SK-N-SH (cell line): ENCODE measurements around the gene MYO5C. TPM values are rescaled to one million over a fixed set of nuclear protein-coding genes. Genes with fewer than 3 reads are reported as not detected.

Experiments
- CTCF ChIA-PET: fragments of 300-600, 350-600 bp; formaldehyde crosslinking; extraction: SDS; loops from one replicate; lab custom pipeline; 2021; lab: Yijun Ruan, JAX
- POLR2A ChIA-PET: fragments of 350-600 bp; sonication (Branson Sonifier 250); formaldehyde crosslinking; extraction: SDS; loops from one replicate; lab custom pipeline; 2020; ENCODE audit warnings: antibody characterized with exemption, inconsistent platforms; lab: Yijun Ruan, JAX
- DNase-seq: peaks from one replicate; pipeline ENCODE4 v3.0.0; 2012
- H2AFZ ChIP-seq: fragments of 200-600 bp; sonication (generic); 2 replicates; pipeline ENCODE4 v1.8.1; 2016; ENCODE audit warnings: antibody characterized with exemption, mild to moderate bottlenecking, low read depth
- H3F3A ChIP-seq: fragments of 200-600 bp; sonication (generic); replicated peaks from 2 replicates; pipeline ENCODE3; 2016; ENCODE audit warnings: antibody characterized with exemption, mild to moderate bottlenecking; ENCODE audit not compliant: insufficient read depth
- H3K27ac ChIP-seq, 2 experiments: fragments of 200-500 bp in 1 of 2; fragments of 200-600 bp in 1 of 2; sonication (Bioruptor generic) in 1 of 2; sonication (generic), shearing (Covaris generic) in 1 of 2; 2 replicates each; pipeline versions ENCODE4 v1.5.1 to v1.6.1; 2014 to 2016; ENCODE audit warnings: low read depth in 2 of 2, inconsistent platforms in 1 of 2, low read length in 1 of 2, mild to moderate bottlenecking in 1 of 2, mixed read lengths in 1 of 2
- H3K27me3 ChIP-seq: fragments of 200-600 bp; sonication (generic), shearing (Covaris generic); 2 replicates; pipeline ENCODE4 v1.6.1; 2016; ENCODE audit warnings: mixed run types; ENCODE audit not compliant: insufficient read depth
- H3K36me3 ChIP-seq, 2 experiments: fragments of 200-500 bp in 1 of 2; fragments of 200-600 bp in 1 of 2; sonication (Bioruptor generic) in 1 of 2; sonication (generic) in 1 of 2; replicated peaks in 1 of 2; 2 replicates each; pipeline versions ENCODE3 to v1.5.1; 2014 to 2016; ENCODE audit warnings: low read length in 1 of 2, mild to moderate bottlenecking in 1 of 2; ENCODE audit not compliant: insufficient read depth in 2 of 2, control insufficient read depth in 1 of 2
- H3K4me1 ChIP-seq, 2 experiments: fragments of 200-500 bp in 1 of 2; fragments of 200-600 bp in 1 of 2; sonication (Bioruptor generic) in 1 of 2; sonication (generic), shearing (Covaris generic) in 1 of 2; 2 replicates each; pipeline versions ENCODE4 v1.5.1 to v1.6.1; 2014 to 2016; ENCODE audit warnings: low read depth in 1 of 2, low read length in 1 of 2, mixed run types in 1 of 2; ENCODE audit not compliant: insufficient read depth in 2 of 2, control insufficient read depth in 1 of 2
- H3K4me2 ChIP-seq: fragments of 200-600 bp; sonication (generic), shearing (Covaris generic); 2 replicates; pipeline ENCODE4 v1.6.1; 2017; ENCODE audit warnings: mixed run types
- H3K4me3 ChIP-seq, 2 experiments: fragments of 200-500 bp in 1 of 2; fragments of 200-600 bp in 1 of 2; sonication (Bioruptor generic) in 1 of 2; sonication (generic), shearing (Covaris generic) in 1 of 2; 2 replicates each; pipeline versions ENCODE4 v1.5.1 to v1.8.1; 2014 to 2016; ENCODE audit warnings: low read depth in 2 of 2, inconsistent platforms in 1 of 2, low read length in 1 of 2, mild to moderate bottlenecking in 1 of 2, mixed read lengths in 1 of 2, moderate library complexity in 1 of 2
- H3K79me2 ChIP-seq: fragments of 200-600 bp; sonication (generic); 2 replicates; pipeline ENCODE4 v1.8.1; 2017; ENCODE audit warnings: mild to moderate bottlenecking; ENCODE audit not compliant: insufficient read depth
- H3K9ac ChIP-seq: fragments of 200-600 bp; sonication (generic); 2 replicates; pipeline ENCODE4 v1.6.1; 2017; ENCODE audit warnings: mixed run types
- H3K9me2 ChIP-seq: fragments of 200-600 bp; sonication (generic); 2 replicates; pipeline ENCODE4 v1.6.1; 2017; ENCODE audit warnings: mixed run types
- H3K9me3 ChIP-seq: fragments of 200-600 bp; sonication (generic); 2 replicates; pipeline ENCODE4 v1.6.1; 2017; ENCODE audit warnings: mixed run types, mild to moderate bottlenecking, moderate library complexity
- H4K20me1 ChIP-seq: fragments of 200-600 bp; sonication (generic); 2 replicates; pipeline ENCODE4 v1.6.1; 2017; ENCODE audit warnings: mild to moderate bottlenecking, mixed run types; ENCODE audit not compliant: insufficient read depth
- ELF1 ChIP-seq: IDR thresholded peaks from 2 replicates; pipeline ENCODE4 v1.4.0; 2012
- EP300 ChIP-seq, 2 experiments: IDR thresholded peaks; 2 replicates each; pipeline versions ENCODE4 v1.4.0 to v1.6.1; 2012; ENCODE audit warnings: borderline replicate concordance in 1 of 2, low read depth in 1 of 2, low read length in 1 of 2
- EZH2phosphoT487 ChIP-seq: fragments of 200-600 bp; sonication (generic); IDR thresholded peaks from 2 replicates; pipeline ENCODE4 v1.6.1; 2017; ENCODE audit warnings: low read depth, mixed run types, mild to moderate bottlenecking, antibody characterized with exemption, moderate library complexity, borderline replicate concordance
- FOXM1 ChIP-seq: IDR thresholded peaks from 2 replicates; pipeline ENCODE4 v1.4.0; 2012; ENCODE audit warnings: low read depth, mild to moderate bottlenecking
- GATA2 ChIP-seq: sonication (generic); formaldehyde crosslinking; IDR thresholded peaks from 2 replicates; pipeline ENCODE4 v1.5.0; 2020; ENCODE audit warnings: mild to moderate bottlenecking, missing genetic modification reagents
- MAX ChIP-seq: IDR thresholded peaks from 2 replicates; pipeline ENCODE4 v1.4.0; 2012; ENCODE audit warnings: low read depth
- NFIC ChIP-seq: IDR thresholded peaks from 2 replicates; pipeline ENCODE4 v1.4.0; 2012; ENCODE audit warnings: borderline replicate concordance
- PBX3 ChIP-seq: IDR thresholded peaks from 2 replicates; pipeline ENCODE4; 2012
- POLR2AphosphoS5 ChIP-seq: IDR thresholded peaks from 2 replicates; pipeline ENCODE4 v1.6.1; 2012; ENCODE audit warnings: low read depth, low read length
- RAD21 ChIP-seq: IDR thresholded peaks from 2 replicates; pipeline ENCODE4 v1.6.1; 2012; ENCODE audit warnings: mild to moderate bottlenecking, low read length
- RXRA ChIP-seq: IDR thresholded peaks from 2 replicates; pipeline ENCODE4 v1.4.0; 2012; ENCODE audit warnings: low read depth, mild to moderate bottlenecking, borderline replicate concordance
- SMC3 ChIP-seq: IDR thresholded peaks from 2 replicates; pipeline ENCODE4 v1.6.1; 2012; ENCODE audit warnings: low read depth, low read length, improper control_type of control experiment
- TAF1 ChIP-seq: IDR thresholded peaks from 2 replicates; pipeline ENCODE4 v1.6.1; 2012; ENCODE audit warnings: low read depth, mild to moderate bottlenecking, low read length, moderate library complexity, borderline replicate concordance
- TCF12 ChIP-seq: IDR thresholded peaks from 2 replicates; pipeline ENCODE4 v1.4.0; 2012
- USF2 ChIP-seq: fragments of 150-350 bp; IDR thresholded peaks from 2 replicates; pipeline ENCODE4 v1.6.1; 2017; ENCODE audit warnings: antibody characterized with exemption, low read length, low read depth, borderline replicate concordance
- YY1 ChIP-seq: IDR thresholded peaks from 2 replicates; pipeline ENCODE4 v1.4.0; 2012; ENCODE audit warnings: low read depth, mild to moderate bottlenecking
- WGBS: methylation state at CpG from one replicate; pipeline ENCODE4 v1.1.6; 2017; ENCODE audit warnings: low lambda C conversion rate; 5-methylcytosine and 5-hydroxymethylcytosine counted together
- polyA plus RNA-seq, 3 experiments: library from polyadenylated mRNA; depleted of rRNA; stranded (reverse); fragments of >200 nt; gene quantifications; 2 replicates each; pipeline ENCODE4 v1.2.3, GENCODE V29; 2012
- TF ChIP-seq, protein P1 (sequence below): IDR thresholded peaks from 2 replicates; pipeline ENCODE4 v1.6.1; 2012; ENCODE audit warnings: mild to moderate bottlenecking, low read depth, low read length, moderate library complexity
- TF ChIP-seq, protein P2 (sequence below): IDR thresholded peaks from 2 replicates; pipeline ENCODE4 v1.4.0; 2012; ENCODE audit warnings: low read depth, borderline replicate concordance
- TF ChIP-seq, protein P3 (sequence below): fragments of 150-350 bp; IDR thresholded peaks from 2 replicates; pipeline ENCODE4 v1.6.1; 2016; ENCODE audit warnings: mild to moderate bottlenecking, low read depth, low read length

MYO5C gene
- polyA plus RNA-seq, 1 of the 3 experiments (the other 2 are of a cell fraction) = 0.99 TPM

- no peak overlapping the region for H3K9ac ChIP-seq
- ChIA-PET POLR2A (no interaction called here), CTCF (interaction anchor here (0.6 to 1.0 kb wide), 2 partner anchors 22 to 66 kb away, joined by 3 to 4 read pairs; no protein-coding TSS in a partner anchor)
- no peaks in the 10 kb centered on the region for H3K36me3 ChIP-seq
- H3K4me1 ChIP-seq = peaks cover 0 to 5% of the 10 kb centered on the region in 2 experiments; a peak in 1 of 4 replicates
- H4K20me1 ChIP-seq = no peaks in the 10 kb centered on the region
- DNase-seq = no peak
- no peak overlapping the region for H3K27ac ChIP-seq
- 86% methylated on average over 7 of the region's 7 CpGs for WGBS
- peaks cover 3% of the 10 kb centered on the region for H3F3A ChIP-seq
- no peak overlapping the region for H2AFZ ChIP-seq
- no peak overlapping the region for H3K4me2 ChIP-seq
- no peak for TF ChIP-seq USF2
- no peak for TF ChIP-seq RAD21
- TF ChIP-seq, protein P1, sequence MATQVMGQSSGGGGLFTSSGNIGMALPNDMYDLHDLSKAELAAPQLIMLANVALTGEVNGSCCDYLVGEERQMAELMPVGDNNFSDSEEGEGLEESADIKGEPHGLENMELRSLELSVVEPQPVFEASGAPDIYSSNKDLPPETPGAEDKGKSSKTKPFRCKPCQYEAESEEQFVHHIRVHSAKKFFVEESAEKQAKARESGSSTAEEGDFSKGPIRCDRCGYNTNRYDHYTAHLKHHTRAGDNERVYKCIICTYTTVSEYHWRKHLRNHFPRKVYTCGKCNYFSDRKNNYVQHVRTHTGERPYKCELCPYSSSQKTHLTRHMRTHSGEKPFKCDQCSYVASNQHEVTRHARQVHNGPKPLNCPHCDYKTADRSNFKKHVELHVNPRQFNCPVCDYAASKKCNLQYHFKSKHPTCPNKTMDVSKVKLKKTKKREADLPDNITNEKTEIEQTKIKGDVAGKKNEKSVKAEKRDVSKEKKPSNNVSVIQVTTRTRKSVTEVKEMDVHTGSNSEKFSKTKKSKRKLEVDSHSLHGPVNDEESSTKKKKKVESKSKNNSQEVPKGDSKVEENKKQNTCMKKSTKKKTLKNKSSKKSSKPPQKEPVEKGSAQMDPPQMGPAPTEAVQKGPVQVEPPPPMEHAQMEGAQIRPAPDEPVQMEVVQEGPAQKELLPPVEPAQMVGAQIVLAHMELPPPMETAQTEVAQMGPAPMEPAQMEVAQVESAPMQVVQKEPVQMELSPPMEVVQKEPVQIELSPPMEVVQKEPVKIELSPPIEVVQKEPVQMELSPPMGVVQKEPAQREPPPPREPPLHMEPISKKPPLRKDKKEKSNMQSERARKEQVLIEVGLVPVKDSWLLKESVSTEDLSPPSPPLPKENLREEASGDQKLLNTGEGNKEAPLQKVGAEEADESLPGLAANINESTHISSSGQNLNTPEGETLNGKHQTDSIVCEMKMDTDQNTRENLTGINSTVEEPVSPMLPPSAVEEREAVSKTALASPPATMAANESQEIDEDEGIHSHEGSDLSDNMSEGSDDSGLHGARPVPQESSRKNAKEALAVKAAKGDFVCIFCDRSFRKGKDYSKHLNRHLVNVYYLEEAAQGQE = no peak
- no peak for TF ChIP-seq RXRA
- TF ChIP-seq GATA2 (CRISPR knock-in tag) = no peak
- TF ChIP-seq FOXM1 = no peak
- TF ChIP-seq TAF1 = no peak
- no peak for TF ChIP-seq EZH2phosphoT487
- no peak for TF ChIP-seq POLR2AphosphoS5
- TF ChIP-seq EP300 (IDR thresholded peaks at IDR 0.05; ENCODE audit: borderline replicate concordance in 1 of 2, low read depth in 1 of 2, low read length in 1 of 2) = no peak
- no peak for TF ChIP-seq ELF1
- no peak for TF ChIP-seq SMC3
- TF ChIP-seq MAX = no peak
- no peak for TF ChIP-seq YY1
- TF ChIP-seq, protein P2, sequence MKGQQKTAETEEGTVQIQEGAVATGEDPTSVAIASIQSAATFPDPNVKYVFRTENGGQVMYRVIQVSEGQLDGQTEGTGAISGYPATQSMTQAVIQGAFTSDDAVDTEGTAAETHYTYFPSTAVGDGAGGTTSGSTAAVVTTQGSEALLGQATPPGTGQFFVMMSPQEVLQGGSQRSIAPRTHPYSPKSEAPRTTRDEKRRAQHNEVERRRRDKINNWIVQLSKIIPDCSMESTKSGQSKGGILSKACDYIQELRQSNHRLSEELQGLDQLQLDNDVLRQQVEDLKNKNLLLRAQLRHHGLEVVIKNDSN = no peak
- TF ChIP-seq TCF12 = no peak
- TF ChIP-seq PBX3 = no peak
- TF ChIP-seq, protein P3, sequence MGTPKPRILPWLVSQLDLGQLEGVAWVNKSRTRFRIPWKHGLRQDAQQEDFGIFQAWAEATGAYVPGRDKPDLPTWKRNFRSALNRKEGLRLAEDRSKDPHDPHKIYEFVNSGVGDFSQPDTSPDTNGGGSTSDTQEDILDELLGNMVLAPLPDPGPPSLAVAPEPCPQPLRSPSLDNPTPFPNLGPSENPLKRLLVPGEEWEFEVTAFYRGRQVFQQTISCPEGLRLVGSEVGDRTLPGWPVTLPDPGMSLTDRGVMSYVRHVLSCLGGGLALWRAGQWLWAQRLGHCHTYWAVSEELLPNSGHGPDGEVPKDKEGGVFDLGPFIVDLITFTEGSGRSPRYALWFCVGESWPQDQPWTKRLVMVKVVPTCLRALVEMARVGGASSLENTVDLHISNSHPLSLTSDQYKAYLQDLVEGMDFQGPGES = no peak
- no peak for TF ChIP-seq NFIC
- no peaks in the 10 kb centered on the region for H3K27me3 ChIP-seq
- no peaks in the 10 kb centered on the region for H3K9me2 ChIP-seq
- H3K79me2 ChIP-seq = no peaks in the 10 kb centered on the region
- H3K9me3 ChIP-seq = no peaks in the 10 kb centered on the region
- no peak overlapping the region for H3K4me3 ChIP-seq
Observed at GRCh38 chr15:52292780-52293392, 2.7 kb downstream of the MYO5C start.
